GM12872 (cell line): ENCODE measurements around the gene NUP54.

Source experiments
- TF ChIP-seq, protein P1 (sequence below): IDR thresholded peaks from 3 replicates; pipeline ENCODE4 v1.5.1; 2011; ENCODE audit warnings: low read depth, mild to moderate bottlenecking, low read length, moderate library complexity; ENCODE audit not compliant: insufficient read depth

Gene NUP54

GRCh38 chr4:76088719-76089118 lies 59.5 kb downstream of the NUP54 start:
- TF ChIP-seq, protein P1, sequence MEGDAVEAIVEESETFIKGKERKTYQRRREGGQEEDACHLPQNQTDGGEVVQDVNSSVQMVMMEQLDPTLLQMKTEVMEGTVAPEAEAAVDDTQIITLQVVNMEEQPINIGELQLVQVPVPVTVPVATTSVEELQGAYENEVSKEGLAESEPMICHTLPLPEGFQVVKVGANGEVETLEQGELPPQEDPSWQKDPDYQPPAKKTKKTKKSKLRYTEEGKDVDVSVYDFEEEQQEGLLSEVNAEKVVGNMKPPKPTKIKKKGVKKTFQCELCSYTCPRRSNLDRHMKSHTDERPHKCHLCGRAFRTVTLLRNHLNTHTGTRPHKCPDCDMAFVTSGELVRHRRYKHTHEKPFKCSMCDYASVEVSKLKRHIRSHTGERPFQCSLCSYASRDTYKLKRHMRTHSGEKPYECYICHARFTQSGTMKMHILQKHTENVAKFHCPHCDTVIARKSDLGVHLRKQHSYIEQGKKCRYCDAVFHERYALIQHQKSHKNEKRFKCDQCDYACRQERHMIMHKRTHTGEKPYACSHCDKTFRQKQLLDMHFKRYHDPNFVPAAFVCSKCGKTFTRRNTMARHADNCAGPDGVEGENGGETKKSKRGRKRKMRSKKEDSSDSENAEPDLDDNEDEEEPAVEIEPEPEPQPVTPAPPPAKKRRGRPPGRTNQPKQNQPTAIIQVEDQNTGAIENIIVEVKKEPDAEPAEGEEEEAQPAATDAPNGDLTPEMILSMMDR, result no peak

DNA sequence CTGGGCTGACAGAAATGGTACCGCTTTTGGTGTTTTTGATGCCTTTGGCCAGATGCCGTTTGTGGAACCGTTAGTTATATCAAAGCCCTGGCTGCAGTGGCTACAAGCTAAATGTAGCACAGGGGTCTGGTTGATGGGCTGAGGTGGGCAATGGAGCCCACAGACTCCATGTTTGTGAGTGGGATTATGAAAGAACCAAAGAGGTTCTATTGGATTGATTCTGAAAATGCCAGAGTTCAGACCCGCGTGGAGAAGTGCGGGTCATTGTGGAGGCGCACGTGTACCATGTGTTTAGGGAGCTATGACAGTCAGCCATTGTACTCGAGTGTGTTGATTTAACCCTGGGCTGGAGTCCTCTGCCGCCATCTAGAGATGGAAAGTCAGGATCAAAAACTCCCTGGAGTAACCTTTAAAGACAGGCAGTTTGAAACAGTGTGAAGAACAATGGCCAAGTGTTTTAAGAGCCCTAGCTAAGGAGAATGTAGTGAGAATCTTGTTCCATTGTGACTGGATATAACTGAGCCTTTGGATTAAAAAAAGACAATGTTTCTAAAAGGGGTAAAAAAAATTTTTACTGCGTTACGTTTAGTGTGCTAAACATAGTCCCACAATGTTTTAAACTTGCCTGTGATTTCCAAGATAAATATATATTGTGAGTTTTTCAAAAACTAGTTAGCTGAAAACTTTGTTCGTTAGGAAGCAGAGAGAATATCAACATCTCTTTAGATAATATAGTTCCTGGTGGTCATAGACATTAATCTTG lies 61.0 kb downstream of the NUP54 start:
- TF ChIP-seq, protein P1, result peak; percentile 19; the same call in 1 of the 3 replicates

GRCh38 chr4:76084542-76084941 lies 63.7 kb downstream of the NUP54 start:
- TF ChIP-seq, protein P1, result no peak

GRCh38 chr4:76083386-76083988 lies 64.7 kb downstream of the NUP54 start:
- TF ChIP-seq, protein P1, result no peak

DNA sequence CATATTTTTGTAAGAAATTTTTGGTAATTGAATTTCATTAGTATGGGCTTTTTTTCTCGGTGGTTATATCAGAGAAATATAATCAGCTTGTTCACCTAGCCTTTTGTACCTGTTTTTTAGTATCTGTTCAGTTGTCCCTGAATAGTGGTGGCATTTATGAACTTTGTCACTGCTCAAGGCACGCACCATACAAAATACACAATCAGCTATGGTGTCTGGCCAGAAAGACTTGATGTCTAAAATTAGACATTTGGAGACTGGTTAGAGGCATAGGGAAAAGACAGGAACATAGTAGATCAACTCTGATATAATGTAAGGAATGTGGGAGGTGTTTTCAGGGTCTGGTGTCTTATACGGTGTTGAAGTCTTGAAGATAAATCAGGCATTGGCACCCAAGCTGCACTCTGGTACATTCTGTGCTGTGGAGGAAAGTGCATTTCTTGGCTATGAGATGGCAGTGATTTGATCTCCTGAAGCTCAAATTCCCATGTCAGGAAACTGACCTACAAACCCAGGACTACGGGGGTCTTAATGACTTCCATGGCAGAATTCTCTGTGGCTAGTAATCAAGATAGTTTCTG lies 70.1 kb downstream of the NUP54 start:
- TF ChIP-seq, protein P1, result no peak

DNA sequence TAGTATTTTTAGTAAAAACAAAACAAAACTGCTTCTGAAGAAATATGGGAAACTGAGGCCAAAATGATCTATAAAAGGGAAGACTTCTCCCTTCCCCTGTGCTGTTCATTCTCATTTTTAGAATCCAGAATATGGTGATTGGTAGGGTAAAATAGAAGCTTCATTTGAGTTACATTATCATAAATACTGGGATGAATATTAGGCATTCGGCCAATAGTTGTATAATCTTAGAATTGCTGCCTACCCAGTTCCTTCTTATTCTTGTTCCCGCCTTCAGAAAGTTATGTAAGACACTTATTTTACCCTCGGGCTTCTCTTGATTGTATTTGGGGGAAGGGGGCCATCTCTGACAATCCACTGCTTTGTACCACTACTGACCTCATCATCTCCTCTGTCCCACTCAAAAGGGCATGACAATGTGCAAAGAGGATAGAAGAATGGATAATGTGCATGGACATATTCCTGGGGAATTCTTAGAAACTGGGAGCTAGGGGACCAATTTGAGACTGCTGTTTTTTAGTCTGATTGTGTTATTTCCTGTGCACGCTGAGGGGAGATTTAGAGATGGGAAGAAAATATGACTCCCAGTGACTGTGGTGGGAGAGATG lies 73.1 kb downstream of the NUP54 start:
- TF ChIP-seq, protein P1, result no peak

GRCh38 chr4:76074468-76074867 lies 73.7 kb downstream of the NUP54 start, which contains the start of gene ART3:
Gene ART3, plus strand, starts transcription at chr4:76074709. Its CDS starts 1,181 bp downstream, at chr4:76075890.
- TF ChIP-seq, protein P1, result no peak
